Measurements from ENCODE around the gene PM20D2. TPM values are rescaled to one million over a fixed set of nuclear protein-coding genes. Genes with fewer than 3 reads are reported as not detected.
A peak's percentile ranks its signal among the peaks of the same experiment; 100 is the strongest.

Gene PM20D2
- total and polyA plus RNA-seq, 2 of the 13 experiments (the other 11 are each of a cell fraction or from before 2014, with no cell fraction given) = 13.3 to 26.3 TPM

- TF ChIP-seq SATB2 (CRISPR knock-in tag; IDR thresholded peaks at IDR 0.05) (peak; percentile 82; the same call in 1 of the 2 replicates), PRDM10 (CRISPR knock-in tag; IDR thresholded peaks at IDR 0.05; ENCODE audit: low read depth) (no peak), ZNF142 (CRISPR knock-in tag; IDR thresholded peaks at IDR 0.05) (peak; percentile 91), STAT5B (CRISPR knock-in tag; IDR thresholded peaks at IDR 0.05) (peak; percentile 69; the same call in 1 of the 2 replicates), PHF21A (CRISPR knock-in tag; IDR thresholded peaks at IDR 0.05) (no peak; the same call in 1 of the 2 replicates), TOPORS (CRISPR knock-in tag; IDR thresholded peaks at IDR 0.05) (peak; percentile 66; the same call in 1 of the 2 replicates), ZNF598 (CRISPR knock-in tag; IDR thresholded peaks at IDR 0.05; ENCODE audit: borderline replicate concordance) (peak; percentile 25; the same call in 1 of the 2 replicates), FOXO4 (CRISPR knock-in tag; conservative IDR thresholded peaks at IDR 0.05) (0 out of 2 replicates have a peak, but pooled peaks have one; percentile 38), ZNF333 (CRISPR knock-in tag; IDR thresholded peaks at IDR 0.05; ENCODE audit: borderline replicate concordance) (peak; percentile 58; the same call in 1 of the 2 replicates), ATF7-NPFF (CRISPR knock-in tag; IDR thresholded peaks at IDR 0.05; ENCODE audit: low read depth) (peak; percentile 90), PLSCR1 (CRISPR knock-in tag; IDR thresholded peaks at IDR 0.05; ENCODE audit: borderline replicate concordance) (no peak), PRPF4 (IDR thresholded peaks at IDR 0.05; ENCODE audit: low read depth, low read length, poor library complexity, severe bottlenecking) (no peak), PCBP2 (optimal IDR thresholded peaks at IDR 0.05; ENCODE audit: low read depth, low read length, poor library complexity, severe bottlenecking) (no peak), PCBP1 (IDR thresholded peaks at IDR 0.05; ENCODE audit: borderline replicate concordance, low read depth, low read length) (no peak)
Measured at GRCh38 chr6:89145956-89146717, at the start of gene PM20D2 (continued).

Data from HepG2 (cell line).